Stimulated activated CD4-positive, alpha-beta T cell treated with anti-CD3 and anti-CD28 coated beads, Interleukin-2, amount 100 ng/mL, for 24 hours (primary cell): ENCODE measurements around the gene MGLL.

Experiments used
- DNase-seq, 2 donors: peaks; one replicate each; pipeline ENCODE4 v3.0.0-alpha.2; 2020

The MGLL gene

DNA sequence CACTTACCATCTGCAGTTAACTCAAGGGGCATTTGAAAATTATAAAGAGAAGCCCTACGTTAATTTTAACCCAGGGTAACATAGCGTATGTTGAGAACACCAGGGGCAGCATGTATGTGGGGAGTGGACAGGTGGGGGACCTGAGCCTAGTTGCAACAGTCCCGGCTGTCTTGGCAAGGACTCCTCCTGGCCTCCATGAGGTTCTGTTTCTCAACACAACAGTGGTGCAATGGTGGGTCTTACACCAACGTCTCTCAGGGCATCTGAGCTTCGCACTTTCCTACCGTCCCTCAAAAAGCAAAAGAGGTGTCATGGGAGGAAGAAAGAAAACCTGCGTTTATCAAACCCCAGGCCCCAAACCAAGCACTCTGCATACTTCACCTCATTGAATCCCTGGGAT is 50.6 kb downstream of the MGLL start:
- no peak for DNase-seq

DNA sequence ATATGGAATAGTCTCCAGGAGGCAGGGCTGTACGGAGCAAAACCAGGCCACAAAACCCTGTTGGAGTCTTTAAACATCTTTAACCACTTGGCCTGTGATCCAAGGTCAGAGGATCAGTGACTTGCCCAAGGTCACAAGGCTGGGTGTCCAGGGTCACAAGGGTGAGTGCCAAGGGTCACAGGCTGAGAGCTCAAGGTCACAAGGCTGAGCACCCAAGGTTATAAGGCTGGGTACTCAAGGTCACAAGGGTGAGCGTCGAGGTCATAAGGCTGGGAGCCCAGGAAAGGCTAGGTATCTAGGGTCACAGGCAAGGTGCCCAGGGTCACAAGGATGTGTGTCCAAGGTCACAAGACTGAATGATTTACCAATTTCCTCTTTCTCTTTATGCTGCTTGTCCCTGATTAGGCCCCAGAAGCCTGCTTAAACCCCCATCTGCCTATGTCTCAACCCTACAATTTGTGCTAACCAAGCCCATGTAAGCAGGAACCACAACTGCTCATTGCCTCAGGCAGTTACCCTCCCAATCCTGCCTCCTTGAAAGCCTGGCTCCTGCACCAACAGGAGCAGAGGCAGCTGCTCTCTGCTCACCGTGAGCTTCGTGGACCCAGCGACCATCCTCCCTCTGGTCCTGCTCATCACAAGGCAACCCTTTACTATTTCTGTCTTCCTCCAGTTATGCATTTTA is 51.5 kb downstream of the MGLL start:
- no peak for DNase-seq

DNA sequence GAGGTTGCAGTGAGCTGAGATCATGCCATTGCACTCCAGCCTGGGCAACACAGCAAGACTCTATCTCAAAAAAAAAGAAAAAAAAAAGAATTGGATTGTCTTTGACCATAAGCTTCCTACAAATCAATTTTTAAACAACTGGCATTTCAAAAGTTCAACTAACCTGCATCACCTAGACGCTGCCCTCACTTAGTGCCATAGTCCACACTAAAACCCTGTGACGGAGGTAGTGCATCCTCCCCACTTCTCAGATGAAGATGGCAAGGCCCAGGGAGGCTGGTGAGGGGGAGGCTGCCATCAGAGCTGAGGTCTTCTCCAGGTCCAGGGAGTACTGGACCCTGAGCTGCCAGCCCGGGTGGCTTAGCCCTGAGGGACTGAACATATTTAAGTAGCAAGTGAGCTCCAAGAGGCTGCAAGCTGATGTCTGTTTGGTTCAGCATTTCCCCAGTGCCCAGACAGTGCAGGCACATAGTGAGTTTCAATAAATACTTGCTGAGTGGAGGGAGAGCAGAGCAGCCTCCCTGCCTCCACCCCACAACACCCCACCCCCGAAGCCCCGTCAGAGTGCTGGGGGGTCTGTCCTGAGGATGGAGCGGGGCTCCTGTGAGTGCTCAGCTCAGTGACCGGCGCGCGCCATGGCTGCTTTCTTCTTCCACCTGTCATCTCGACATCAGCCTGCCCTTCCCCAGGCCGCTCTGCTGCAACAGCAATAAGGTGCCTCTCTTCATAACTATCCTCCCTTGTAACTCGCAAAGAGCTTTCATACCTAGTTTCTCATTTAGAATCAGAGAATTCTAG is 52.8 kb downstream of the MGLL start:
- DNase-seq = no peak

DNA sequence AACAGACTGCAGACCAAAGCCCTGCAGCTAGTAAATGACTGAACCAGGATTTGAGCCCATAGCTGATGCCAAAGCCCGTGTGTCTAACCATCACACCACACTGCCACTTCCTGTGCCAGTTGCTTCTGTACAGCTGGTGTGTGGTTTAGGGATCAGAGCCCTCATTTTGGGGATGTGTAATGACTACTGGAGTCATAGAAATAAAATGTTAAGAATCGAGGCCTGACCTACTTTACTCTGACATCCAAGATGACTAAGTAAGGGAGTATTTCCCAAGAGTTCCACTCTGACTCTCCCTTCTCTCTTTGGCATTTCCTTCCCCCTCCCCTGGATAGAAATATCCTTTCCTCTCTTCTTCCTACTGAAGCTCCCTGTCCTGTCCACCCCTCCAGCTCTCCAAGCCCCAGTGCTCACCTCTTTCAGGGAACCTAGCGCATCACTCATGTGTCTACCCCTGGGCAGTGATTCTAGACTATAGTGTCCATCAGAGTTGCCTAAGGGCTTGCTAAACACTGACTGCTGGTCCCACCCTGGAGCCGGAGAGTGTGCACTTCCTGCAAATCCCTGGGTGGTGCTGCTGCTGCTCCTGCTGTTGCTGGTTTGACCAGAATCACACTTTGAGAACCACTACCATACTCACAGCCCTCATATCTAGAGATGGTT is 53.8 kb downstream of the MGLL start:
- no peak for DNase-seq

DNA sequence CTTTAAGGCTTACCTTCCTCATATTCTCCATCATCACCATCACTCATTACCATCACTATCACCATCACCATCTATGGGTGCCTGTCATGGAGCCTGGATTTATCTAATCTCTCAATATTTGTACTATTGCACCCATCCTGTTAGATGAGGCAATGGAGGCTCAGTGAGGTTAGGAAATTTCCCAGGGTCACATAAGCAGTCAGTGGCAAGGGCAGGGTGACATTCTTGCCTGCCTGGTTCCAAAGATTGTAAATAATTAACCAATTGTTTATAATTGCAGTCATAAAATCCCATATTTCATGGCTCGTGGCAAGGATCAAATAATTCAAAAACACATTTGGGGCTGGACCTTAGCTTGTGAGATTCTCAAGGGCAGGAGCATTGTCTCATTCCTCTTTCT is 55.2 kb downstream of the MGLL start:
- DNase-seq = no peak

DNA sequence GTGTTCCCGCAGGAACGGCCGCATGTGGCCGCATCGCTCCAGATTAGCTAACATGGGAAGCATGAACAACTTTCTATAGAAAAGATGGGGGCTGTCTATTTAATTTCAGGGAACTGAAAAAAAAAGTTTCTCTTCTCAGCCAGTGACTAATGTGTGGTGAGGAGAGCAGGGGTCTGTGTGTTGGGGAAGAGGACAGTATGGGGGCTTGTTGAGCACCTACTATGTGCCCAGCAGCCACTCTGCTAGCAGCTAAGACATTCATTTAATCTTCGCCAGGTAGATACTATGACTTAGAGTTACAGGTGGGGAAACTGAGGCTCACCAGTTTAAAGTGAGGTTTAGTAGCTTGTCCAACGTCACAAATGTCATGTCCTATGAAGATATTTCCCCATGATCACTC is 56.6 kb downstream of the MGLL start:
- no peak for DNase-seq

DNA sequence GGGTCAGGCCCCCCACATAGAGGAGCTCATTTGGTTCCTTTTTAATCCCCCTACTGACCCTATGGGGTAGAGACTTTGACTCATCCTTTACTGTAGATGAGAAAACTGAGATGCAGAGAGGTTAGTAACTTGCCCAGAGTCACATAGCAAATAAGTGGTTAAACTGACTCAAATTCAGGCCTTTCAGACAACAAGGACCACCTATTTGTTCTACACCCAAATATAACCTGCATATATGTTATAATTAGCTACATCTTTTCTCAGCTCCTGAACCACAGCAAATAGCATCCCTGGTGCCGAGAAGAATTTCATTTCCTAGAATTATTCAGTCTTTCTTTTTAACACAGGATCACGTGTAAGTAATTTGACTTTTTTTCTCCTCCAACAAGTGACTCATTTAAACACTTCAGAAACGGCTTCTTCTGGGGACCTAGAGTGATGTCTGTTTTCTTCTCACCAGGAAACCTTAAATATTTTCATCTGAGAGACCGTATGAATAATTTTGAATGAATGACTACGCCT is 57.4 kb downstream of the MGLL start:
- no peak for DNase-seq

DNA sequence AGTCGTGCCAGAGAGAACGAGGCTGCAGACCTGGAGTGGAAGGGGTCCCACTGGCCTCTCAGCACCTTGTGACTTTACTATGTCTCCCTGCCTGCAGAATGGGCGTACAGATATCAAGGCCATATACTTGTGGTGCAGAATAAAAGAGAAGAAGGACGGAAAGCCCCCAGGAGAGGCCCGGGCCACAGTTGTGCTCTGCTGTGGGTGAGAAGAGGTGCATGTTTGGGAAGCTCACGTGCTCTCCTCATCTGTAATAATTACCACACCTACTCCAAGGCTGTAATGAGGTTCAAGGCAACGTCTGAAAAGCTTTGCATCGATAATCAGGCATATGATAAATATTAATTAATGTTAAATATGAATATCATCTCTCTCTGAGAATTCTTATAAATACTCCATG is 58.0 kb downstream of the MGLL start:
- DNase-seq = no peak

DNA sequence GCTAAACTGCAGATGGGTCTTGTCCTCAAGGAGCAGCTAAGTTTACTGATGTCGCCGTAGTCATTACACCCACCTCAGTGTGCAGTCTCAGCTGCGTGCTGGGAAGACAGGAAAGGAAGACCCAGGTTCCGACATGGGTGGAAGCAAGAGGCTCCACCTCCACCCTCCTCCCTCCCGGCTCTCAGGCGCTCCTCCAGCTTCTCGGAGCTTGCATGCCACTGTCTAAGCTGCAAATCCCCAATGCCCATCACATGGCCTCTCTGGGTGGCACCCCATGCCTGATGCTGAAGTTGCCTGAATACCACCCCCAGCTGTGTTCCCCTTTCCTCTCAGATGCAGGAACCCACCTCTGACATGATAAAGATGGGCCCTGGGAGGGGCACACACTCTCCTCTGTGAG is 58.5 kb downstream of the MGLL start:
- DNase-seq = no peak

DNA sequence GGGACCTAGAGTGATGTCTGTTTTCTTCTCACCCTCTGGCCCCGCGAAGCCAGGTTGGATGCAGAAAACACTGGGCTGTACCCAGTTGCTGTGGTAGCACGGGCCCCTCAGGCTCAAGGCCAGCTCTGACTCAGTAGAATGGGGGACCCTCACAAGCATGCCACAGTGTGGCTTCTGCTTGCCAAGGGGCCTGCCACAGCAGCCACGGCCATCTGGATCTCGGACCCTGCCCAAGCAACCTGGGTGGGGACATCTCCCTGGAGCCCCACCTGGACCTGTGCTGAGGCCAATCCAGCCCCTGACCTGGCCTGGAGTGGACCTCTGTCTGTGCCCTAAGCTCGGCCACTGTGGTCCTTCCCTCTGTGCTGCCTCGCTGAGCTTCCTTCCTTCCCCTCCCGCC is 59.0 kb downstream of the MGLL start:
- no peak for DNase-seq

DNA sequence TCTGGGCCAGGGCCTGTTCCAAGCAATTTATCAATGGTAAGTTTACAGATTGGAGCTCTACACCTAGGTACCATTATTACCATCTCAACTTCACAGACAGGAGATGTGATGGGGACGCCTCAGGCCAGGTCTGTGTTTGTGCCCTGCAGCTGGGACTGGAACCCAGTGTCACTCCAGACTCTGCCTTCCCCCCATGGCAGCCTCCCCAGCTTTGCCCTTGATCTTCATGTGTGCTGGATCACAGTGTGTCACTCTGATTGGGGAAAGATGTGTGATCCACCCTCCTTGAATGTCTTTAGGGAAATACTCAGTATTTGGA is 59.6 kb downstream of the MGLL start:
- DNase-seq = no peak

DNA sequence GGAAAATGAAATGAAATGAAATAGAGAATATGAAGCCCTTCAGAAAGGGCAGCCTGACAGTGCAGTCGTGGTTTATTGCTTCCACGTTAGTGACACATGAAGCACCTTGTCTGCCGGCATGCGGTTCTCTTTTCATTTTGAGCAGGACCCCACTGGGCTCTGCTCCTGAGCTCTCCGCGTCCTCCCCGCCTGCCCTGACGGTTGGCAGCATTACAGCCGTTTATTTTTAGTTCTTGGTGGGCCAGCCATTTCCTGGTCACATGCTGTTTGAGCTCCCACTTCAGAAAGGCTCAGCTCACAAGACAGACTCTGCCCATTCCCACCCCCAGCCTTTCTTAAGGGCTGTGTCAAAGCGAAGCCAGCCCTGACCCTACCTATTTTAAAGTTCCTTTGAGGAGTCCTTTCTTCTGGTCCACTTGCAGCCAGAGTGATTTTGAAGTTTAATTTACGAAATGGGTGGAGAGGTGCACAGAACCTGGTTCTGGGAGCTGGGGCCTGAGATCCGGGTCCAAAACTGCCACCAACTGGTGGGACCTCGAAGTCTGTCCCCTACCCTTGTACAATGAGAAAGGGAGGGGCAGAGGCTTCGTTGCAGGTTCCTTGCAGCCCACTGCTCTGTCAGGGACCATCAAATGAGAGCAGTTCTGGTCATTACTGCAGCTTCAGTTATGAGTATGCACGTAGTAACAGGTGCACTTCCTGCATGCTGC is 60.1 kb downstream of the MGLL start:
- DNase-seq = no peak

DNA sequence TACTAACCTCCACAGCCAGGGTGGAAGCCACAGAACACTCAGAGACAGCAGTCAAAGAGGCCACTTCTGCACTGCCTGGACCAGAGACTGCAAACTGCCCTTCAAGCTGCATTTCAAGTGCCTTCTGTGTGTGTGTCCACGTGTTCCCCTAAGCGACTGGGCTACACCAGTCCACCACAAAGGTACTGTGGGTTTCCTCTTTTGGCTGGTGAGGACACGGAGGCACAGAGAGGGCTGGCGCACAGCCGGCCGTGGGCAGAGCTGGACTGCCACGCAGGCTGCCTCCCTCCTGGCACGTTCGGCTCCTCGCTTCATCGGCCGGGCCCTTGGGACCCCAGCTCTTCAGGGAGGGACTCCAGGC is 60.9 kb downstream of the MGLL start:
- DNase-seq = no peak

DNA sequence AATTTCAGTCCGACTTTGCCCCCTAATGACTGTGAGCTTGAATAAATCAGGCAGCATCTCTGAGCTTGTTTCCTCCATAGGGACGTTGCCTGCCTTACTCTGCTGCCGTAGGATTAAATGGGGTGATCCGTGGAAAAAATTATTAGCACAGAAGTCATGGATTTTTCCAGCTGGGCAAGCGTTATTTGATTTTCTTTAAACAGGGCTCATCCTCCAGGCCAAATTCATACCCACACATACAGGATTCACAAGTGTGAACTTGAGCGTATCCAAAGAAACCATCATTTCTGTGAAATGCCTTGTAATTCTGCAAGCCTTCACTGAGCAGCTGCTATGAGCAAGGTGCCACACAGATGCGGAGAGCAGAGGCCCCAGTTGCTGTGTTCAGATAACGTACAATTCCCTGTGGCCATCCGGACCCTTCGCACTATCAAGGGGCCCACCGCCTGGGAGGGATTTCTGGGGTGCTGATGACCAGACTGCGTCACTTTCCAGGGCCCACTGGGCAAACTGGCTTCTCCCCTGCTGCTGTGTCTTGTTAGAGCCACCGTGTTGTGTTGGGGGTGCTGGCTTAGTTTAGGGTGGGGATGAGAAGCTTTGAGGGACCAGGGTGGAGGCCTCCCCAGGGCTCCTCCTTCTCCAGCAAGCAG is 61.4 kb downstream of the MGLL start:
- DNase-seq = no peak

DNA sequence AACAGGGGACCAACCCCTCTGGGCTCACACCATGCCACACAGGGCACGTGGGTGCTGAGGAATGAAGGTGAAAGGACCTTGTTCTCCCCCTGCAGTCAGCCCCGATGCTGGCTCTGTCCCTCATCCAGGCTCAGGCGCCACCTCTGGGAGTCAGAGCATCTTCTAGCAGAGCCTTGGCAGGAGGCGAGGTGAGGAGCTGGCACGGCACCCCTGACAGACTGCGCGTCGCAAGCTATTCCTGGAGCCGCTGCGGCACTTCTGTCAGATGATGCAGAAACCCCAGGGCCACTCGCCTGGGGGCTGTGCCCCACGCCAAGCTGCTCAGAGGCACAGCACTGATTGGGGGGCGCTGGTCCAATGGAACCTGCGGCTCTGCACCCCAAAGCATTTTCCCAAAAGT is 62.0 kb downstream of the MGLL start:
- no peak for DNase-seq

DNA sequence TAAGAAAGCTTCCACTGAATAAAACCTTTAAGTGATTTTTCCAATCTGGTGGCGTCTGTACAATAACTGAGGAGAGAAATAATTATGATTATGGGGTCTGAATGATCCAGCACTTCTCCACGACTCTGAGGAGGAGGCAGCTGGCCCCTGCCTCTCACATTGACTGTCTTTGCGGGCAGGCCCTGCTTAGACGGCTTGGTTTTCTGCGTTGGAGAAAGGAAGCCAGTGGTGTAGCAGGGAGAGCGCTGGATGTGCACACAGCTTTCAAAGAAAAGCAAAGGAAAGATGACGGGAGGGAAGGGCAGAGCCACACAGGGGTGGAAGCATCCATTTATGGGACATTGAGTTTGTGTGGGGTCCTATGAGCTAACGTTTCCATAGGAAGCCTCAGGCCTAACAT is 62.5 kb downstream of the MGLL start:
- no peak for DNase-seq

DNA sequence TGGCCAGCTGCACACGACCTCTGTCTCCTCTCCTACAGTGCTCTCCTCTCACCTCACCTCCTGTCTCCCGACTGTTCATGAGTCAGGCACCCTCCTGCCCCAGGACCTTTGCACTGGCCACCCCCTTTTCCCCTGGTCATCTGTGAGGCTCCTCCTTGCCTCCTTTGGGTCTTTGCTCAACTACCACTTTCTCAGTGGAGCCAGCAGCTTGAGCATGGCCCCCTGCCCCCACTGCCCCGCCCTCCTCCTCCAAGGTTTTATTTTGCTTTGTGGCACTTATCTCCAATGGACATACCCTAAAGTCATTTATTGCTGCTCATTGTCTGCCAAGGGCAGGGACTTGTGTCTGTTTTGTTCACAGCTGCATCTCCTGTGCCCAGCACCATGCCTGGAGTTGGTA is 64.3 kb downstream of the MGLL start:
- DNase-seq = no peak

DNA sequence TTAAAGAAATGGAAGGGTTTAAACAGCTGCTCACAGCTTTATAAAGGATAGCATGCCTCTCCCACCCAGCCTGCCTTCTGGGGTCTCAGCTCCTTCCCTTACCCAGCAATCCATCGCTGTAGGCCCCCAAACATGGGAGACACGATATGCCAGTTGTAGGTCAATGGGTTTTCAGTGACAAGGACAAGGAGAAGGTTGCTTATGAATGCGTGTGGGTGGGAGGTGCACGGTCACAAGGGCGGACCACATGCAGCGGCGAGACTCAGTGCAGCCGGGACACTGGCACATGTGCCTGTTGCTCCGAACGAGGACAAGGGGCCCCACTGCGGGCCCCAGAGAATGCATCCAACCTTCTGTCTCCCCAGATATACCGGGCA is 67.0 kb downstream of the MGLL start:
- DNase-seq = no peak

DNA sequence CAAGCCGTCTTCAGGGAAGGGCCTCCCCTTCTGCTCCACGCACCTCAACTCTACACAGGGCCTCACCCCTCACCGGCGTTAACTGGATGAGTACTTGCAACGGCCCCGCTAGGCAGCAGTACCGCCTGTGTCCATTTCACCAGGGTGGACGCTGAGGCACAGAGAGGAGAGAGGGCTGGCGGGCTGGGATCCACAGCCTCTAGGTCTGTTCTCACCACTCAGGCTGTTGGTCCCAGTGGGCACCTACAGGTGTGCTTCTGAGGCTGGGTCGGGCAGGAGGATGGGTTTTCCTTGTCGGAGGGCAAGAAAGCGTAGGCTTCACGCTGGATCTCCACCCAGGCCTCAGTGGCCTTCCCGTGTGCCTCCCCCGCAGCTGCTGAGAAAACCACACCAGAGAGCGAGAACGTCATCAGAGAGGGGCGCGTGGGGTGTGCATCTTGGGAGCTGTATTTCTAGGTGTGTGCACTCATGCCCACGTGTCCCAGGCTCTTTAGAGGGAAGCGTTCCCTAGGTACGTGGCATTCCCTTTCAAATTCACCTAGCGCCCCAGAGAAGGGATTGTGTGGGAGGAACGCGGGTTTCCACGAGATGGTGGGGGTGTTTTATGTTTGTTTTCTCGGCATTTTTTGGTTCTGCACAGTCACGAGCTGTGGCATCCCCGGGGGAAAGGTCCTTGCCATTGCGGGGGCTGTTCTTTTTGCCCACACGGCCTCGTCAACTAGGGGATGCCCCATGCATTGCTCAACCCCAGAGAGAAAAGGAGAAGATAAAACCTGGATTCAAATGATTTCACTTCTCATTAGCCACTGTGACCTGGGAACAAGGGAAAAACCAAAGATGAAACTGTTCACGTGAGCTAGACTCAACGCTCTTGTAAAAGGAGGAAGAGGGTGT is 67.7 kb downstream of the MGLL start:
- DNase-seq = peak; percentile 27 to 49

DNA sequence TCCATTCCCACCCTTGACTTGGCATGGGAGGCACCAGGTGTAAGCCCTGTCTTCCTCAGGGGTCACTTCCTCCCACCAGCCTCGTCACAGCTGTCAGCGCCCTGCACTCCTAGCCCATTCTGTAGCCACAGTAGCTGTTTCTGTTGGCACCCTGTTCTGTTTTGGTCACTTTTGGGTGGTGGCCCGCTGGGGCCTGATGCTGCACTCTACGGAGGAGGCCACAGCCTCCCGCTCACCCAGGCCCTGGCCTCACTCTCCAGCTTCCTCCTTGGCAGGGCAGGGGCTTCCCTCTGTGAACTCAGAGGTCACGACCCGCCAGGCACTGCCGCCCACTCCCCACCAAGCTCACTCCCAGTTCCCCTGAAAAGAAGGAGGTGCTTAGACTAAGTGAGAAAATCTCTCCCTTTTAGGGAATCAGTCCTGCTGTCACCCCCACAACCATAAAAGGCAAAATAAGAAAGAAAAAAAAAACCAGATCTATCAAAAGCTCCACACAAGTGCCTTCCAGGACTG is 68.4 kb downstream of the MGLL start:
- no peak for DNase-seq

DNA sequence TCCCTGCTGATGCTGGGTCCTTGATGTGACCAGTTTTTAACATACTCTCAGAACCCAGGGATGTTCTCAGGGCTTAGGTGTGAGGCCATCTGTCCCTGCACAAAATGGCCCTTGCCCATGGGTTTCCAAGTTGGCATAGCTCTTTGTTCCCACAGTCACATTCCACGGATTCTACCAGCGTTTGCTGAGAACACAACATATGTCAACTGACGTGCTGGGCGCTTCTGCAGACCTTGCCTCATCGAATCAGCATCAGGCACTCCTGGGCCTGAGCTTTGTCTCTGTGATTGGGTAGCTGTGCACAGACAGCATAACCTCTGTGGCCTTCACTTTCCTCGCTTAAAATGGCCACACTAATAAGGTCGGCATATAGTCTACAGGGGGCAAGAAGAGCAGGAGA is 69.0 kb downstream of the MGLL start:
- no peak for DNase-seq

DNA sequence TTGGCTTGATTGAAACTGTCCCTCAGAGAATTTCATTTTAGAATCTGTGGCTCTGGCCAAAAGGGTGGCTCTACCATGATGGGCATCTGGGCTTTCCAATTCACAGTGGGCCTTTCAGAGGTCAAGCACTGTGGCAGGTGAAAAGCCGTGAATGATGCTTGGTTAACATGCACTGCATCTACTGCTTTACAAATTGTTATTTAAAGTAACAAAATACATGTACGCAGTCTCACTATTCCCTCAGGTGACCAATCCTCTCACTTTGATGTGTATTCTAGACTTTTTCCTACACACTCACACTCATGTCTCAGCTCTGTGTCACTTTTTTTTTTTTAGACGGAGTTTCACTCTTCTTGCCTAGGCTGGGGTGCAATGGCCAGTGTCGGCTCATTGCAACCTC is 70.5 kb downstream of the MGLL start:
- DNase-seq = no peak
